Measurements from ENCODE around the gene FBXO31. TPM values are rescaled to one million over a fixed set of nuclear protein-coding genes. Genes with fewer than 3 reads are reported as not detected.
A peak's percentile ranks its signal among the peaks of the same experiment; 100 is the strongest.

The FBXO31 gene, protein sequence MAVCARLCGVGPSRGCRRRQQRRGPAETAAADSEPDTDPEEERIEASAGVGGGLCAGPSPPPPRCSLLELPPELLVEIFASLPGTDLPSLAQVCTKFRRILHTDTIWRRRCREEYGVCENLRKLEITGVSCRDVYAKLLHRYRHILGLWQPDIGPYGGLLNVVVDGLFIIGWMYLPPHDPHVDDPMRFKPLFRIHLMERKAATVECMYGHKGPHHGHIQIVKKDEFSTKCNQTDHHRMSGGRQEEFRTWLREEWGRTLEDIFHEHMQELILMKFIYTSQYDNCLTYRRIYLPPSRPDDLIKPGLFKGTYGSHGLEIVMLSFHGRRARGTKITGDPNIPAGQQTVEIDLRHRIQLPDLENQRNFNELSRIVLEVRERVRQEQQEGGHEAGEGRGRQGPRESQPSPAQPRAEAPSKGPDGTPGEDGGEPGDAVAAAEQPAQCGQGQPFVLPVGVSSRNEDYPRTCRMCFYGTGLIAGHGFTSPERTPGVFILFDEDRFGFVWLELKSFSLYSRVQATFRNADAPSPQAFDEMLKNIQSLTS
- polyA plus RNA-seq (2012; ENCODE audit: missing spikeins) = 10.6 TPM

DNA sequence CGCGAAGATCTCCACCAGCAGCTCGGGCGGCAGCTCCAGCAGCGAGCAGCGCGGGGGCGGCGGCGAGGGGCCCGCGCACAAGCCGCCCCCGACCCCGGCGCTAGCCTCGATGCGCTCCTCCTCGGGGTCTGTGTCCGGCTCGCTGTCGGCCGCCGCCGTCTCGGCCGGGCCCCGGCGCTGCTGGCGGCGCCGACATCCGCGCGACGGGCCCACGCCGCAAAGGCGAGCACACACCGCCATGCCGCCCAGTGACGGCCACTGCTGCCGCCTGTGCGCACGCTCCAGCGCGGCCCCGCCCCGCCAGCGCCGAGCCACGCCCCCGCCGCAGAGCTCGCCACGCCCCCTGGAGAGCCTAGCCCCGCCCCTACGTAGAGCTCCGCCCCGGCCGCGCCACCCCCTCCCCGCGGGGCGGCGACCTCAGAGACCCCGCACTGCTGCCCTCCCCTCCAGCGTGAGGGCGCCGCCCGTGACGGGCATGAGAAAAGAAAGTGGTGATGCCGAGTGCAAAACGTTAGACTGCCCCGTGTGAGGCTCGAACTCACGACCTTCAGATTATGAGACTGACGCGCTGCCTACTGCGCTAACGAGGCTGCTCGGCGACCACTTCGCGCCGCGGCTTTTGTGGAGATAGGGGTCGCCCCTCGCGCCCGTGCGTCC lies at the start of gene FBXO31:
Gene FBXO31 (minus strand): TSS at position 272 of the 657 bp plus-strand sequence. CDS start 32 bp downstream, at position 240.
- DNase-seq (ENCODE audit: insufficient read length) (peak; percentile 64), FAIRE-seq (peak; percentile 86)
- TF ChIP-seq TAF1 (IDR thresholded peaks at IDR 0.05; ENCODE audit: borderline replicate concordance, low read depth, low read length) (0 out of 2 replicates have a peak, but pooled peaks have one; percentile 22), POLR2AphosphoS5 (IDR thresholded peaks at IDR 0.05; ENCODE audit: low read depth, low read length) (no peak; the same call in 1 of the 2 replicates), POLR2A (IDR thresholded peaks at IDR 0.05; ENCODE audit: low read depth, low read length) (peak; percentile 63; the same call in 1 of the 2 replicates)

DNA sequence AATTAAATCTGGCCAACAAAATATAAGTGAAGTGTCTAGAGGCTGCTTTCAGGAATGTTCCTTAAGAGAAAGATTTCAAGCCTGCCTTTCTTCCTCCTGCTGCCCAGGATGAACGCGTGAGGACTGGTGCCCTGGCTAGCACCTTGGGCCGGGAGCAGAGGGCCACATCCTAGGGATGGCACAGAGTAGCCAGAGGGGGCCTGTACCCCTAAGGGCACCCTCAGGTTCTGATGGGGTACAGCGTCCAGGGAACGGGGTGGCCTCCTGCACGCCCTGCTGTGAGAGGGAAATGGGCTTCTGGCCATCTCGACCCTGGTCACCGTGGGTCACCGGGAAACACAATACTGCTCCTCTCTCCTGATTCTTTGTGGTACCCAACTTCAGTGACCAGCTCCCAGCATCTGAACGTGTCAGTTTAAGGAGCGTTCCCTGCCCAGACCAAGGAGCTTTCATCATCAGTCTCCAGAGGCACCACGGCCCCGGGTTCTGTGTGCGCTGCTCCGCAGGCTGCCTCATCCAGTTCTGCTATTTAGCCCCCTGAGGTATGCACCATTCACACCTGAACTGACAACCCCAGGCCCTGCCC lies 48.8 kb upstream of the FBXO31 start:
- FAIRE-seq = no peak
- DNase-seq (ENCODE audit: insufficient read length) = no peak

DNA sequence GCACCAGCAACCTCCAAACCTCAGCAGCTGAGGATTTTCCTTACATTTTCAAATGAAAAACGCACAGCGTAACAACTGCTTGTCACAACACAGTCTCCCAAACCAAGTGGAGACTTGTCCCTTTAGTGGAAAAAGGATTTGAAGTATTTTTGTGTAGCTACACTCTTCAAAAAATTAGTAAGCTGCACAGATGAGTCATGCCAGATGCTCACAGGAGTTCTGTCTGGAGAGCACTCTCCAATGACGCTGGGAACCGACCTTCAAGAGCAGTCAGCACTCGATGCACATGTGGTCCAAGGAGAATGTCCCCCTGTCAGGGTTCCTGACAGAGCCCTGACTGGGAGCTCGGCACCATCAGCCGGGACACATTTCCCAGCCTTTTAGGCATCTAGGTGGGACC lies 48.4 kb upstream of the FBXO31 start:
- FAIRE-seq (no peak), DNase-seq (ENCODE audit: insufficient read length) (no peak)
- TF ChIP-seq POLR2AphosphoS5 (IDR thresholded peaks at IDR 0.05; ENCODE audit: low read depth, low read length) = no peak
- TF ChIP-seq TAF1 (IDR thresholded peaks at IDR 0.05; ENCODE audit: borderline replicate concordance, low read depth, low read length) = no peak
- no peak for TF ChIP-seq POLR2A (IDR thresholded peaks at IDR 0.05; ENCODE audit: low read depth, low read length)

More for the DNA sequence above, 48.8 kb upstream of the FBXO31 start:
- no peak for TF ChIP-seq TAF1 (IDR thresholded peaks at IDR 0.05; ENCODE audit: borderline replicate concordance, low read depth, low read length)
- TF ChIP-seq POLR2AphosphoS5 (IDR thresholded peaks at IDR 0.05; ENCODE audit: low read depth, low read length) = no peak
- no peak for TF ChIP-seq POLR2A (IDR thresholded peaks at IDR 0.05; ENCODE audit: low read depth, low read length)

DNA sequence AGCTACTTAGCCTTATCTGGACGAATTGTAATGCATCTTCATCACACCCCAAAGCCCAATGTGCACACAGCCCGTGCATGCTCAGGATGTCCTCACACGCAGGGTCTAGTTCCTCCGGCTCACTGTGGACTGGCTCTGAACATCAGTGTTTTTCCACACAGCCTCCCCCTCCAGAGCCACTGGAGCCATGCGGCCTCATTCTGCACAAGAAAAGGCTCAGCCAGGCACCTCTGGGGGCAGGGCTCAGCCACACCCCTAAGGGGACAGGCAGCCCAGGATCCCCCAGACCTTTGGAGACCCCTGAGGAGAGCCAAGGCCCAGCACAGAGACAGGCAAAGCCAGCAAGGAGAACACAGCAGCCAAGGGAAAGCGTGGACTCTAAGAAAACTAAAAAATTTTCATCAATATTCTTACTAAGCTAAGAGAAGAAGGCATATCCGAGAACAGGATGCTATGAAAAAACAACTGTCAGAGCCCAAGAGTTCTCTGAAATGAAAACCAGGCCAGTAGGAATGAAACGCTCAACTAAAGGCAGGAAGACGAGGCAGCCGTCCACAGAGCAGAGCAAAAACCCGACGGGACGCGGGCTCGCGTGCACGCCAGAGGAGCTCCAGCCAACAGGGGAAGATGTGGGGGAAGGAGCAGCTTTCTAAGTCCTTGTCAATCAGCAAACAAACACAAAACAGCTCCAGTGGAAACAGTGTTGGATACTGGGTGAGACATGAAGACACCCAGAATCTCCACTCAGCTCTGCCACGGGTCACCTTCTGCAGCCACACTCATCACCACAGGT lies 43.0 kb upstream of the FBXO31 start:
- TF ChIP-seq POLR2A (IDR thresholded peaks at IDR 0.05; ENCODE audit: low read depth, low read length) (no peak), TAF1 (IDR thresholded peaks at IDR 0.05; ENCODE audit: borderline replicate concordance, low read depth, low read length) (no peak), POLR2AphosphoS5 (IDR thresholded peaks at IDR 0.05; ENCODE audit: low read depth, low read length) (no peak)
- FAIRE-seq = no peak

DNA sequence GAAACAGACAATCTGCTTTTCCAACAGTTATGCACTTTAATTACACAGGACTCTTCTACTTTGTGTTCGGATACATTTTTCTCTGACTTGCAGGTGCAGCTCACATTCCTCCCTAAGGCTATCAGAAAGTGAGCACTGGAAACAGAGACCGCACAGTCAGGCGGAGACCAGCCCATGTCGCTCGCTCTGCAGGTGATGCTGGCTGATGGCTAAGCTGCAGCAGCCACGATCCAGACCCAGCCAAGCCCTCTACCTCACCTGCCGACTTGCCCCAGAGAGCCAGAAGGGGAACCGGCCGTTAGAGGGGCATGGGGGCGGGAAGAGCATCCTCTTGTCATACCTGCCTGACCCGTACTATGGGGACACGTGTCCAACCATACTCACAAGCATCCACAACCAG lies 42.4 kb upstream of the FBXO31 start:
- DNase-seq (ENCODE audit: insufficient read length) (no peak), FAIRE-seq (no peak)
- no peak for TF ChIP-seq POLR2AphosphoS5 (IDR thresholded peaks at IDR 0.05; ENCODE audit: low read depth, low read length)

More for the DNA sequence above, 43.0 kb upstream of the FBXO31 start:
- DNase-seq (ENCODE audit: insufficient read length) = no peak

DNA sequence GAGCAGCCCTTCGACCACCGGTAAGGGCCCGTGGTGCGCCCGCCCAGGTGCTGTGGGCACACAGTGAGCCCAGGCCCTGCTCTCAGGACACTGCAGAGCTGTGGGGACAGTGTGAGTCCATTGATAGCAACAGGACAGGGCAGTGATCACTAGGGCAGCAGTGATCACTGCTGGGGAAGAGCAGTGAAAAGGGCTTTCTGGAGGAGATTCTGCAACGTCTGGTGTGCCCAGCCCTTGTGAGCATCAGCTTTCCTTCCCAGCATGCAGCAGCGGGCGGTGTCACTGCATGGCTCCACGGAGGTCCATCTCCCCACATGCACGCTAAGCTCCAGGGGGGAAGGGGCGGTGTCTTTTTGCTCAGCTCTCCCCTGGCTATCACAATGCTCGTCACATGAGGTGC lies 40.7 kb upstream of the FBXO31 start:
- TF ChIP-seq TAF1 (IDR thresholded peaks at IDR 0.05; ENCODE audit: borderline replicate concordance, low read depth, low read length) (no peak), POLR2A (IDR thresholded peaks at IDR 0.05; ENCODE audit: low read depth, low read length) (no peak), POLR2AphosphoS5 (IDR thresholded peaks at IDR 0.05; ENCODE audit: low read depth, low read length) (no peak)
- DNase-seq (ENCODE audit: insufficient read length) (no peak), FAIRE-seq (no peak)

DNA sequence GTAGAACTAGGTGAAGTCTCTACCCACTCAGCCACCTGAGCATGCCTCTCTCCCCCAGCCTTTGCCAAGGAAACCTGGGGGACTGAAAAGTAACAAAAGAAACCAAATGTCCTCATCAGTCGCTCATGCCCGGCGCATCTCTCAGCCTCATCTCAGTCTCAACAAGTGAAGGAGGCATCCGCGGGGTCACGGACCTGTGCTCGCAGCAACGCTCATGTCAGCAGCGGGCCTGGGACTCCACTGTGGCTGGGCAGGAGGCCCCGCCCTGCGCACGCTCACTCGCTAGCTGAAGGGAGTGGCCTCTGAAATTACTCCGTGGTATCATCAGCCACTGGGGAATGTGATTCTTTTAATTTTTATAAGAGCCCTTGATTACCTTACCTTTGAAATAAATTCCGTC lies 39.9 kb upstream of the FBXO31 start:
- DNase-seq (ENCODE audit: insufficient read length) (no peak), FAIRE-seq (no peak)
- no peak for TF ChIP-seq POLR2A (IDR thresholded peaks at IDR 0.05; ENCODE audit: low read depth, low read length)
- no peak for TF ChIP-seq TAF1 (IDR thresholded peaks at IDR 0.05; ENCODE audit: borderline replicate concordance, low read depth, low read length)
- no peak for TF ChIP-seq POLR2AphosphoS5 (IDR thresholded peaks at IDR 0.05; ENCODE audit: low read depth, low read length)

DNA sequence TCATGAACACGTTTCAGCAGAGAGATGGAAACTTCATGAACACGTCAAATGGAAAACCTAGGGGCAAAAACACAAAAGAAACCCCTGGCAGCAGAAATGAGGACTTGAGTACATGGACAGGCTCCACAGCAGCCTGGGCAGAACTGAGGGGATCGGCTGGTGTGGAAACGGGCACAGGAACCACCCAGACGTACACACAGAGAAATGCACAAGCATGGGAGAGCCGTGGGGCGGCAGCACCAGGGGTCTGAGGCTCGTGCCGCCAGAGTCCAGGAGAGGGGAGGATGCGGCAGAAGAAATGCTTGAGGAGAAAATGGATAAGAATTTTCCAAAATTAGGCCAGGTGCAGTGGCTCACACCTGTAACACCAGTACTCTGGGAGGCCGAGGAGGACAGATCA lies 38.5 kb upstream of the FBXO31 start:
- no peak for TF ChIP-seq TAF1 (IDR thresholded peaks at IDR 0.05; ENCODE audit: borderline replicate concordance, low read depth, low read length)
- no peak for TF ChIP-seq POLR2AphosphoS5 (IDR thresholded peaks at IDR 0.05; ENCODE audit: low read depth, low read length)
- FAIRE-seq = no peak
- DNase-seq (ENCODE audit: insufficient read length) = no peak

DNA sequence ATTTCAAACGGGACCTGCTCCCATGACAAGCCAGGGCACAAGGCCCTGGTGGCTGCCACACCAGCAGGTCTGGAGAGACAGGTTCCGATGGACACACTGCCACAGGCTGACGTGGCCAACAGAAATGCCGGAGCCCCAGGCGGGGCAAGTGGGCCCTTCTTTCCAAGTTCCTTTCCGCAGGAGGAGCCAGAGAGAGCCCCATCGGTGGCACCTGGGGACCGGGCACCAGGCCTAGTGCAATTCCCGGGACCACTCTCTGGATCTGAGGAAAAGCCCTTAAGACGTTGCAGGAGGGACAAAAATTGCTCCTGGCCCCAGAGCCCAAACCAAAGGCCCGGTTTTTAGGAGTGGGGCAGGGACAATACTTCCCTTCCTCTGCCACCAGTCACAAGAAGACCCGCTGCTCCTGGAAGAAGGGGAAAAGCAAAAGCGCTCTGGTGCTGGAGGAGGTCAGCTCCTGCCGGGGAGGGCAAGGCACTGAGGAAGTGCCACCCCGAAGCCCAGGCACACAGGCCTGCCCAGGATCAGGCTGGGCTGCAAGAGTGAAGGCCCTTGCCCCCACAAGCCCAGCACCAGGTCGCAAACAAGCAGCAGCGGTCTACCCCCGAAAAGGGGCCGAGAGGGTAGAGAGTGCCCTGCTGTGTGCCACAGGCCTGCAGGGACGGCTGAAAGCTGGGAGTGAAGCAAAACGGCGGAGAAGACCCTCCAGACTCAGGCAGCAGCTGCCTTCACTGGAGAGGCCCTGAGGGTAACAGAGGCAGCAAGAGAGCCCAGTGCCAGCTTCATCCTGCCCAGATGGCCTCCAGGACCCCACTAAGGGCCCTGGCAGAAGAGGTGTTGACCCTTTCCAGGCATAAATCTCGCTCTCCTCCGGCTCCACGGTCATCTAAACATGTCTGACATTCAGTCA lies 37.7 kb upstream of the FBXO31 start:
- DNase-seq (ENCODE audit: insufficient read length) = no peak
- TF ChIP-seq POLR2AphosphoS5 (IDR thresholded peaks at IDR 0.05; ENCODE audit: low read depth, low read length) = no peak
- no peak for TF ChIP-seq POLR2A (IDR thresholded peaks at IDR 0.05; ENCODE audit: low read depth, low read length)
- TF ChIP-seq TAF1 (IDR thresholded peaks at IDR 0.05; ENCODE audit: borderline replicate concordance, low read depth, low read length) = no peak
- no peak for FAIRE-seq

Measured in GM12892 (cell line).